IMR-90 (cell line): ENCODE data around the gene ITPRIP. TPM values are rescaled to one million over a fixed set of nuclear protein-coding genes. Genes with fewer than 3 reads are reported as not detected.
A peak's percentile ranks its signal among the peaks of the same experiment; 100 is the strongest.

Experiments
- ATAC-seq: fragments of 200-7000 bp; cut with Tn5 transposase; 2 replicates; pipeline ENCODE4 v1.9.1; 2020; ENCODE audit warnings: low read depth, mild to moderate bottlenecking, moderate library complexity
- BruUV-seq: library from RNA; stranded (reverse); fragments of 400-500 nt; replicated peaks from 2 replicates; lab custom pipeline; 2021; lab: Mats Ljungman, UMichigan
- CTCF ChIA-PET: fragments of 300-600 bp; formaldehyde crosslinking; extraction: SDS; loops from one replicate; lab custom pipeline; 2021; ENCODE audit warnings: antibody characterized with exemption; lab: Yijun Ruan, JAX
- POLR2A ChIA-PET: fragments of 300-600 bp; sonication (Branson Sonifier 250); formaldehyde crosslinking; loops from one replicate; lab custom pipeline; 2022; ENCODE audit warnings: antibody characterized with exemption; ENCODE audit not compliant: unreplicated experiment; lab: Charles Lee
- DNase-seq: peaks from one replicate; pipeline ENCODE4 v3.0.0; 2013
- H2AFZ ChIP-seq: replicated peaks from 2 replicates; pipeline ENCODE3; 2013; ENCODE audit warnings: low read length, mild to moderate bottlenecking; ENCODE audit not compliant: poor library complexity
- H2AK5ac ChIP-seq: 2 replicates; pipeline ENCODE4 v1.6.1; 2013; ENCODE audit warnings: low read depth, low read length, inconsistent platforms
- H2AK9ac ChIP-seq: replicated peaks from 2 replicates; pipeline ENCODE3; 2013; ENCODE audit warnings: mild to moderate bottlenecking, low read depth, low read length, moderate library complexity; ENCODE audit not compliant: poor library complexity
- H2BK120ac ChIP-seq: 2 replicates; pipeline ENCODE4 v1.6.1; 2013; ENCODE audit warnings: low read depth, low read length, inconsistent platforms
- H2BK15ac ChIP-seq: 3 replicates; pipeline ENCODE4 v1.6.1; 2013; ENCODE audit warnings: low read depth, low read length, inconsistent platforms
- H2BK20ac ChIP-seq: 2 replicates; pipeline ENCODE4 v1.6.1; 2013; ENCODE audit warnings: low read depth, mild to moderate bottlenecking, inconsistent platforms, low read length, moderate library complexity
- H2BK5ac ChIP-seq: 2 replicates; pipeline ENCODE4 v1.6.1; 2013; ENCODE audit warnings: mild to moderate bottlenecking, low read depth, low read length, inconsistent platforms; ENCODE audit not compliant: poor library complexity, severe bottlenecking
- H3K14ac ChIP-seq: replicated peaks from 2 replicates; pipeline ENCODE4 v1.6.1; 2013; ENCODE audit warnings: low read depth, low read length, inconsistent platforms
- H3K18ac ChIP-seq: 2 replicates; pipeline ENCODE4 v1.6.1; 2013; ENCODE audit warnings: low read depth, low read length, control low read depth
- H3K23ac ChIP-seq: 2 replicates; pipeline ENCODE4 v1.6.1; 2013; ENCODE audit warnings: low read depth, low read length, inconsistent platforms
- H3K27ac ChIP-seq: 2 replicates; pipeline ENCODE4 v1.5.1; 2013; ENCODE audit warnings: mild to moderate bottlenecking, control low read depth, low read length; ENCODE audit not compliant: insufficient read depth
- H3K27me3 ChIP-seq: 2 replicates; pipeline ENCODE4 v1.6.1; 2013; ENCODE audit warnings: low read length; ENCODE audit not compliant: control insufficient read depth, insufficient read depth
- H3K36me3 ChIP-seq: 2 replicates; pipeline ENCODE4 v1.6.1; 2013; ENCODE audit warnings: low read length, mixed read lengths; ENCODE audit not compliant: control insufficient read depth, insufficient read depth
- H3K4ac ChIP-seq: 2 replicates; pipeline ENCODE4 v1.6.1; 2013; ENCODE audit warnings: low read depth, low read length, inconsistent platforms
- H3K4me1 ChIP-seq: 2 replicates; pipeline ENCODE4 v1.6.1; 2013; ENCODE audit warnings: low read length, mixed read lengths; ENCODE audit not compliant: control insufficient read depth, insufficient read depth
- H3K4me2 ChIP-seq: 2 replicates; pipeline ENCODE4 v1.6.1; 2013; ENCODE audit warnings: low read depth, mild to moderate bottlenecking, control low read depth, low read length, moderate library complexity
- H3K4me3 ChIP-seq: 2 replicates; pipeline ENCODE4 v1.5.1; 2013; ENCODE audit warnings: low read depth, mild to moderate bottlenecking, control low read depth, low read length, moderate library complexity; ENCODE audit not compliant: insufficient read depth
- H3K56ac ChIP-seq: 2 replicates; pipeline ENCODE4 v1.6.1; 2013; ENCODE audit warnings: low read length, inconsistent platforms; ENCODE audit not compliant: insufficient read depth; ENCODE audit errors: extremely low read depth
- H3K79me1 ChIP-seq, 2 experiments: 2 replicates each; pipeline ENCODE4 v1.6.1; 2013; ENCODE audit warnings: low read length in 2 of 2, inconsistent platforms in 1 of 2, low read depth in 1 of 2
- H3K9ac ChIP-seq: 2 replicates; pipeline ENCODE4 v1.6.1; 2013; ENCODE audit warnings: low read depth, low read length, control low read depth
- H3K9me1 ChIP-seq: 2 replicates; pipeline ENCODE4 v1.6.1; 2013; ENCODE audit warnings: low read length, inconsistent platforms; ENCODE audit not compliant: insufficient read depth
- H3K9me3 ChIP-seq: 2 replicates; pipeline ENCODE4 v1.6.1; 2013; ENCODE audit warnings: low read length; ENCODE audit not compliant: control insufficient read depth, insufficient read depth
- H4K20me1 ChIP-seq: 2 replicates; pipeline ENCODE4 v1.6.1; 2013; ENCODE audit warnings: low read length, inconsistent platforms; ENCODE audit not compliant: insufficient read depth
- H4K5ac ChIP-seq: 2 replicates; pipeline ENCODE4 v1.6.1; 2013; ENCODE audit warnings: mild to moderate bottlenecking, low read depth, low read length, control low read depth
- H4K8ac ChIP-seq, 2 experiments: 2 replicates each; pipeline ENCODE4 v1.6.1; 2013; ENCODE audit warnings: low read depth in 2 of 2, low read length in 2 of 2, control low read depth in 1 of 2, inconsistent platforms in 1 of 2
- H4K91ac ChIP-seq: 2 replicates; pipeline ENCODE4 v1.6.1; 2013; ENCODE audit warnings: low read depth, low read length, inconsistent platforms; ENCODE audit not compliant: insufficient read depth
- BHLHE40 ChIP-seq: fragments of 150-350 bp; IDR thresholded peaks from 2 replicates; pipeline ENCODE4 v1.6.1; 2016; ENCODE audit warnings: mild to moderate bottlenecking, low read depth, low read length
- CEBPB ChIP-seq: IDR thresholded peaks from 2 replicates; pipeline ENCODE4 v1.6.1; 2012; ENCODE audit warnings: low read depth, low read length, improper control_type of control experiment
- CHD1 ChIP-seq: IDR thresholded peaks from 2 replicates; pipeline ENCODE4 v1.6.1; 2012; ENCODE audit warnings: low read depth, low read length, improper control_type of control experiment
- CTCF ChIP-seq: conservative IDR thresholded peaks from 2 replicates; pipeline ENCODE4 v1.5.1; 2012; ENCODE audit warnings: mild to moderate bottlenecking, low read depth, low read length, improper control_type of control experiment
- ELK1 ChIP-seq: fragments of 150-350 bp; IDR thresholded peaks from 2 replicates; pipeline ENCODE4 v1.6.1; 2016; ENCODE audit warnings: low read depth, mild to moderate bottlenecking, low read length, moderate library complexity, borderline replicate concordance
- FOS ChIP-seq: fragments of 150-350 bp; IDR thresholded peaks from 2 replicates; pipeline ENCODE4 v1.6.1; 2016; ENCODE audit warnings: low read depth, low read length
- MAZ ChIP-seq: IDR thresholded peaks from 2 replicates; pipeline ENCODE4 v1.6.1; 2012; ENCODE audit warnings: low read depth, mild to moderate bottlenecking, low read length, improper control_type of control experiment, moderate library complexity, borderline replicate concordance
- MXI1 ChIP-seq: IDR thresholded peaks from 2 replicates; pipeline ENCODE4 v1.6.1; 2012; ENCODE audit warnings: low read depth, mild to moderate bottlenecking, low read length, moderate library complexity, borderline replicate concordance
- NFE2L2 ChIP-seq: fragments of 150-350 bp; IDR thresholded peaks from 2 replicates; pipeline ENCODE4 v1.6.1; 2016; ENCODE audit warnings: low read depth, mild to moderate bottlenecking, low read length
- POLR2A ChIP-seq: IDR thresholded peaks from 2 replicates; pipeline ENCODE4 v1.6.1; 2012; ENCODE audit warnings: mild to moderate bottlenecking, low read depth, low read length
- RAD21 ChIP-seq: IDR thresholded peaks from 2 replicates; pipeline ENCODE4 v1.6.1; 2012; ENCODE audit warnings: low read length, improper control_type of control experiment
- RCOR1 ChIP-seq: IDR thresholded peaks from 2 replicates; pipeline ENCODE4 v1.6.1; 2012; ENCODE audit warnings: mild to moderate bottlenecking, low read length, improper control_type of control experiment; ENCODE audit not compliant: insufficient replicate concordance
- RFX5 ChIP-seq: IDR thresholded peaks from 2 replicates; pipeline ENCODE4 v1.8.0; 2012; ENCODE audit warnings: low read depth, mild to moderate bottlenecking, low read length, moderate library complexity
- SMC3 ChIP-seq: fragments of 150-350 bp; IDR thresholded peaks from 2 replicates; pipeline ENCODE4 v1.6.1; 2016; ENCODE audit warnings: low read depth, mild to moderate bottlenecking, antibody characterized with exemption, low read length, moderate library complexity
- USF2 ChIP-seq: fragments of 150-350 bp; IDR thresholded peaks from 2 replicates; pipeline ENCODE4 v1.6.1; 2017; ENCODE audit warnings: mild to moderate bottlenecking, antibody characterized with exemption, low read length, low read depth
- WGBS, 2 experiments: methylation state at CpG; one replicate each; pipeline versions ENCODE4 v1.1.5 to v1.1.7; 2013; ENCODE audit warnings: missing lambda C conversion rate in 2 of 2; ENCODE audit not compliant: insufficient read length in 1 of 2; ENCODE audit errors: extremely low coverage in 2 of 2; 5-methylcytosine and 5-hydroxymethylcytosine counted together
- dilution Hi-C: fragments of 300-500 bp; cut with HindIII; formaldehyde crosslinking; loops from one replicate; pipeline ENCODE4 v1.14.3; 2018; ENCODE audit warnings: low sequenced_read_pairs; ENCODE audit not compliant: unreplicated experiment
- in situ Hi-C: fragments of 300-500 bp; cut with MboI; formaldehyde crosslinking; loops from 3 replicates; pipeline ENCODE4 v1.14.3; 2019; ENCODE audit warnings: low sequenced_read_pairs, inconsistent platforms, mixed read lengths
- intact Hi-C: fragments of 100-400 bp; cut with micrococcal nuclease; formaldehyde crosslinking; loops from 2 replicates; pipeline ENCODE4 v1.10.0; 2022
- polyA plus RNA-seq, 3 experiments: library from polyadenylated mRNA; depleted of rRNA; stranded (reverse); fragments of >200 nt; gene quantifications; 2 replicates each; pipeline ENCODE4 v1.2.3, GENCODE V29; 2012; ENCODE audit warnings: low replicate concordance in 1 of 3
- total RNA-seq: library from RNA; depleted of rRNA; stranded (reverse); fragments of >200 nt; gene quantifications from 2 replicates; pipeline ENCODE4 v1.2.3, GENCODE V29; 2012

Gene ITPRIP
- total and polyA plus RNA-seq, 2 of the 4 experiments (the other 2 are of a cell fraction): 7.5 to 31.9 TPM

- in situ Hi-C loops (loop anchor here (5.0 kb wide), 2 partner anchors 55 to 300 kb away; no protein-coding TSS in a partner anchor), dilution Hi-C loops (no loop called here), intact Hi-C loops (no loop called here)
- DNase-seq (no peak), ATAC-seq (no peak)
- Histone ChIP-seq H3K36me3 (no peaks in the 10 kb centered on the region), H3K4ac (no peak overlapping the region), H3K27ac (no peak overlapping the region), H4K8ac (no peak overlapping the region), H3K4me1 (peaks cover 7% of the 10 kb centered on the region; the same call in 1 of the 2 replicates), H3K27me3 (no peaks in the 10 kb centered on the region), H3K9me1 (peaks cover 3% of the 10 kb centered on the region; the same call in 1 of the 2 replicates), H3K4me2 (no peak overlapping the region), H4K5ac (no peak overlapping the region), H2AK5ac (peak overlapping the region; percentile 44), H4K20me1 (no peaks in the 10 kb centered on the region), H3K4me3 (no peak overlapping the region), H4K91ac (no peak overlapping the region), H3K18ac (no peak overlapping the region), H2BK120ac (no peak overlapping the region), H2BK15ac (no peak overlapping the region), H3K9me3 (no peaks in the 10 kb centered on the region), H2BK5ac (no peak overlapping the region), H2BK20ac (no peak overlapping the region), H3K56ac (no peak overlapping the region), H3K79me1 (no peaks in the 10 kb centered on the region; a peak in 1 of 4 replicates), H2AK9ac (no peak overlapping the region), H3K23ac (no peak overlapping the region), H3K14ac (no peak overlapping the region), H2AFZ (no peak overlapping the region), H3K9ac (no peak overlapping the region)
- no CpG with 5 or more reads among the region's 4 CpGs for WGBS, 2 experiments
- BruUV-seq: no TSS peak
- ChIA-PET POLR2A (no interaction called here), CTCF (interaction anchor here (0.6 to 1.7 kb wide), 3 partner anchors 42 to 72 kb away, joined by 3 to 8 read pairs (median 4); no protein-coding TSS in a partner anchor)
- TF ChIP-seq RAD21: no peak
- no peak for TF ChIP-seq FOS
- no peak for TF ChIP-seq CHD1
- no peak for TF ChIP-seq CTCF
- no peak for TF ChIP-seq NFE2L2
- TF ChIP-seq USF2: no peak
- TF ChIP-seq RCOR1: no peak
- TF ChIP-seq MXI1: no peak
- no peak for TF ChIP-seq ELK1
- TF ChIP-seq BHLHE40: no peak
- no peak for TF ChIP-seq RFX5
- no peak for TF ChIP-seq SMC3
- TF ChIP-seq MAZ: no peak
- no peak for TF ChIP-seq CEBPB
- TF ChIP-seq POLR2A: no peak
Observed at GRCh38 chr10:104347295-104348045, 9.2 kb upstream of the ITPRIP start.
